Suprapubic skin (tissue), 3 donors: ENCODE results near the gene OR1I1.
"Not testable (repeated sequence)": the region's sequence is repeated elsewhere in the genome, so short reads cannot be mapped to it uniquely, and the experiment has no call there.

Source experiments
- POLR2AphosphoS5 ChIP-seq, 3 donors: sonication (generic); formaldehyde crosslinking; IDR thresholded peaks; one replicate each; pipeline ENCODE4 v1.6.1; 2017; ENCODE audit warnings: antibody characterized with exemption in 3 of 3
- TF ChIP-seq, protein P1 (sequence below), 2 donors: fragments of 200-600 bp in 1 of 2; fragments of 450-650 bp in 1 of 2; sonication (generic) in 1 of 2; IDR thresholded peaks; one replicate each; pipeline ENCODE4 v1.5.1; 2016 to 2019; ENCODE audit warnings: antibody characterized with exemption in 2 of 2, mild to moderate bottlenecking in 1 of 2, moderate library complexity in 1 of 2

DNA sequence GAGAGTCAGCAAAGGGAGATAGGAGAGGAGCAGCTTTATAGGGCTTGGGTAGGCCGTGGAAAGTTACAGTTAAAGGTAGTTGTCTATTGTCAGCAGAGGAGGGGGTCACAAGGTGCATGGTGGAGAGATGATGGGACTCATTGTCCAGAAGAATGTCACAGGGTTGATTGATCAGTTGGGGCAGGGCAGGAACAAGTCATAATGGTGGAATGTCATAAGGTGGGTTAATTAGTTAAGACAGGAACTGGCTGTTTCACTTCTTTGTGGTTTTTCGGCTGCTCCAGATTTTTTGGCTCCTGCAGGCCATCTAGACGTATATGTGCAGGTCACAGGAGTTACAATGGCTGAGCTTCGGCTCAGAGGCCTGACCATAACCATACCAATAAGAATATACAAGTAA, 11.6 kb upstream of the OR1I1 start:
- TF ChIP-seq, protein P1, sequence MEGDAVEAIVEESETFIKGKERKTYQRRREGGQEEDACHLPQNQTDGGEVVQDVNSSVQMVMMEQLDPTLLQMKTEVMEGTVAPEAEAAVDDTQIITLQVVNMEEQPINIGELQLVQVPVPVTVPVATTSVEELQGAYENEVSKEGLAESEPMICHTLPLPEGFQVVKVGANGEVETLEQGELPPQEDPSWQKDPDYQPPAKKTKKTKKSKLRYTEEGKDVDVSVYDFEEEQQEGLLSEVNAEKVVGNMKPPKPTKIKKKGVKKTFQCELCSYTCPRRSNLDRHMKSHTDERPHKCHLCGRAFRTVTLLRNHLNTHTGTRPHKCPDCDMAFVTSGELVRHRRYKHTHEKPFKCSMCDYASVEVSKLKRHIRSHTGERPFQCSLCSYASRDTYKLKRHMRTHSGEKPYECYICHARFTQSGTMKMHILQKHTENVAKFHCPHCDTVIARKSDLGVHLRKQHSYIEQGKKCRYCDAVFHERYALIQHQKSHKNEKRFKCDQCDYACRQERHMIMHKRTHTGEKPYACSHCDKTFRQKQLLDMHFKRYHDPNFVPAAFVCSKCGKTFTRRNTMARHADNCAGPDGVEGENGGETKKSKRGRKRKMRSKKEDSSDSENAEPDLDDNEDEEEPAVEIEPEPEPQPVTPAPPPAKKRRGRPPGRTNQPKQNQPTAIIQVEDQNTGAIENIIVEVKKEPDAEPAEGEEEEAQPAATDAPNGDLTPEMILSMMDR (IDR thresholded peaks at IDR 0.05), result not testable (repeated sequence)
- TF ChIP-seq POLR2AphosphoS5 (IDR thresholded peaks at IDR 0.05), result not testable (repeated sequence)
